DOHH2 (cell line): ENCODE results near the gene DUSP3.

Experiments used
- EZH2phosphoT487 ChIP-seq: fragments of 200-600 bp; sonication (generic); IDR thresholded peaks from 2 replicates; pipeline ENCODE4 v1.6.1; 2017; ENCODE audit warnings: borderline replicate concordance, mild to moderate bottlenecking, antibody characterized with exemption, low read length, moderate library complexity, mixed read lengths
- TF ChIP-seq, protein P1 (sequence below): fragments of 200-600 bp; sonication (generic); IDR thresholded peaks from one replicate; pipeline ENCODE4 v1.5.1; 2014; ENCODE audit warnings: antibody characterized with exemption, mild to moderate bottlenecking, low read depth, low read length; ENCODE audit not compliant: poor library complexity, severe bottlenecking

DNA sequence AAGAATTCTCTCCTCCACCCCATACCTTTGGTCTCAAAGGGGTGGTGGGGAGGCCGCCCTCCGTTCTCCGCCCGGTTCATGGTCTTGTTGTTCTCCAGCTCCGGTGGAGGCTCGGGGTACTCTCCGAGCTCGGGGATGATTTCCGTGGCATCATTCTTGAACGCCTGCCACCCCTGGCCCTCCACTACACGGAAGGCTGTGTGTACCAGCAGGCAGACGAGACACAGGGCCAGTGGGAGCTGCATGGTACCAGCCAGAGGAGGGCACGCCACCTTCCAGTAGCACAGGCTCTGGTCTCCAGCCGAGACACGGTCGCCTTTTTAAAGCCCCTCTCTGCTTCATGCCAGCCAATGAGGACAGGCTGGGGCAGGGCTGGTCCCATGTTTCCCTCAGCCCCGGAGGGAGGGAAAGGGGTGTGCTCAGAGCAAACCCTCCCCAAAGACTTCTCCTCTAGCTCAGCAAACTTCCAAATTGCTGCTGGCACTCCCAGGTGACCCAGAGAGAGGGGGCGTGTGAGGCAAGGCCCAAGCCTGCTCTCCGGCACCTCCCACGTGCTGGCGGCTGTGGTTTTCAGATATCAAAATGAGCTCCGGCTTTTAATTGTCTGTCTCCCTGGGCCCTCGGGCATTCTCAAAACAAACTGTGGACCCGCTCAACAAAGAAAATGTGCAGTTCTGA lies 20.1 kb downstream of the DUSP3 start, which contains the start of gene SOST:
- TF ChIP-seq EZH2phosphoT487: no peak
- TF ChIP-seq, protein P1, sequence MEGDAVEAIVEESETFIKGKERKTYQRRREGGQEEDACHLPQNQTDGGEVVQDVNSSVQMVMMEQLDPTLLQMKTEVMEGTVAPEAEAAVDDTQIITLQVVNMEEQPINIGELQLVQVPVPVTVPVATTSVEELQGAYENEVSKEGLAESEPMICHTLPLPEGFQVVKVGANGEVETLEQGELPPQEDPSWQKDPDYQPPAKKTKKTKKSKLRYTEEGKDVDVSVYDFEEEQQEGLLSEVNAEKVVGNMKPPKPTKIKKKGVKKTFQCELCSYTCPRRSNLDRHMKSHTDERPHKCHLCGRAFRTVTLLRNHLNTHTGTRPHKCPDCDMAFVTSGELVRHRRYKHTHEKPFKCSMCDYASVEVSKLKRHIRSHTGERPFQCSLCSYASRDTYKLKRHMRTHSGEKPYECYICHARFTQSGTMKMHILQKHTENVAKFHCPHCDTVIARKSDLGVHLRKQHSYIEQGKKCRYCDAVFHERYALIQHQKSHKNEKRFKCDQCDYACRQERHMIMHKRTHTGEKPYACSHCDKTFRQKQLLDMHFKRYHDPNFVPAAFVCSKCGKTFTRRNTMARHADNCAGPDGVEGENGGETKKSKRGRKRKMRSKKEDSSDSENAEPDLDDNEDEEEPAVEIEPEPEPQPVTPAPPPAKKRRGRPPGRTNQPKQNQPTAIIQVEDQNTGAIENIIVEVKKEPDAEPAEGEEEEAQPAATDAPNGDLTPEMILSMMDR: no peak
